Measurements from ENCODE around the gene PAPPA.

DNA sequence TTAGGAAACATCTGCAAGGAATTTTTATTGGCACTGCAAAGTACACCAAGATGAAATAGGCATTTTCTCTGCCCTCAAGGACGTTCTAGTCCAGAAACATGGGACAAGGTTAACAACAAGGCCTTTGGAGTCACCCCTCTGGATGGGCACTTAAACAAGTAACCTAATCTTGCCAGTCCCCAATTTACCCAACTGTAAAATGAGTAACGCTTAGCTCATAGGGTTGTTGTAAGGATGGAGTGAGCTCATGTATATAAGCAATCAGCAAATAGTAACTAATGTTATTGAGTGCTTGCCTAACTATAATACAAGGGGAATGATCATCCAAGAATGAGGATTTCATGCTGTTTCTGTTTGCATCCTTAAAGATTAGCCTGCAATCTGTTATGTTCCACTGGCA is 189.3 kb downstream of the PAPPA start:
- TF ChIP-seq, protein P1, sequence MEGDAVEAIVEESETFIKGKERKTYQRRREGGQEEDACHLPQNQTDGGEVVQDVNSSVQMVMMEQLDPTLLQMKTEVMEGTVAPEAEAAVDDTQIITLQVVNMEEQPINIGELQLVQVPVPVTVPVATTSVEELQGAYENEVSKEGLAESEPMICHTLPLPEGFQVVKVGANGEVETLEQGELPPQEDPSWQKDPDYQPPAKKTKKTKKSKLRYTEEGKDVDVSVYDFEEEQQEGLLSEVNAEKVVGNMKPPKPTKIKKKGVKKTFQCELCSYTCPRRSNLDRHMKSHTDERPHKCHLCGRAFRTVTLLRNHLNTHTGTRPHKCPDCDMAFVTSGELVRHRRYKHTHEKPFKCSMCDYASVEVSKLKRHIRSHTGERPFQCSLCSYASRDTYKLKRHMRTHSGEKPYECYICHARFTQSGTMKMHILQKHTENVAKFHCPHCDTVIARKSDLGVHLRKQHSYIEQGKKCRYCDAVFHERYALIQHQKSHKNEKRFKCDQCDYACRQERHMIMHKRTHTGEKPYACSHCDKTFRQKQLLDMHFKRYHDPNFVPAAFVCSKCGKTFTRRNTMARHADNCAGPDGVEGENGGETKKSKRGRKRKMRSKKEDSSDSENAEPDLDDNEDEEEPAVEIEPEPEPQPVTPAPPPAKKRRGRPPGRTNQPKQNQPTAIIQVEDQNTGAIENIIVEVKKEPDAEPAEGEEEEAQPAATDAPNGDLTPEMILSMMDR (conservative IDR thresholded peaks at IDR 0.05; ENCODE audit: low read length) = no peak
- TF ChIP-seq EZH2phosphoT487 (IDR thresholded peaks at IDR 0.05; ENCODE audit: borderline replicate concordance, low read depth, low read length) = no peak
